8988T (cell line): ENCODE results near the gene RRP1B.
"Not testable (repeated sequence)": the region's sequence is repeated elsewhere in the genome, so short reads cannot be mapped to it uniquely, and the experiment has no call there.

Experiments
- DNase-seq: peaks from one replicate; pipeline ENCODE4 v3.0.0; 2011

The RRP1B gene

GRCh38 chr21:43703035-43703880, 43.9 kb downstream of the RRP1B start:
- DNase-seq = no peak

GRCh38 chr21:43707462-43707861, 48.1 kb downstream of the RRP1B start:
- no peak for DNase-seq

GRCh38 chr21:43708745-43709381, 49.5 kb downstream of the RRP1B start:
- no peak for DNase-seq

- no peak for DNase-seq
Observed at GRCh38 chr21:43712268-43712942, 53.0 kb downstream of the RRP1B start.

GRCh38 chr21:43713123-43713522, 53.8 kb downstream of the RRP1B start:
- DNase-seq = not testable (repeated sequence)

GRCh38 chr21:43716376-43717165, 57.2 kb downstream of the RRP1B start:
- DNase-seq = no peak

GRCh38 chr21:43717166-43717853, 58.0 kb downstream of the RRP1B start:
- DNase-seq = no peak

- no peak for DNase-seq
Observed at GRCh38 chr21:43717967-43718871, 58.9 kb downstream of the RRP1B start.

GRCh38 chr21:43718872-43719747, 59.8 kb downstream of the RRP1B start, which contains the start of gene PDXK:
TSS of gene PDXK (plus strand) at chr21:43719129. CDS start at chr21:43719295, 166 bp downstream.
- DNase-seq = no peak

GRCh38 chr21:43719748-43720538, 60.6 kb downstream of the RRP1B start:
- no peak for DNase-seq

- DNase-seq = no peak
Observed at GRCh38 chr21:43720539-43721166, 61.3 kb downstream of the RRP1B start.

GRCh38 chr21:43721206-43721605, 61.8 kb downstream of the RRP1B start:
- no peak for DNase-seq

GRCh38 chr21:43721939-43722338, 62.6 kb downstream of the RRP1B start:
- DNase-seq = no peak

GRCh38 chr21:43723648-43724047, 64.3 kb downstream of the RRP1B start:
- no peak for DNase-seq

- no peak for DNase-seq
Observed at GRCh38 chr21:43726686-43727518, 67.5 kb downstream of the RRP1B start.

- no peak for DNase-seq
Observed at GRCh38 chr21:43727519-43728153, 68.3 kb downstream of the RRP1B start.

GRCh38 chr21:43728154-43728466, 68.8 kb downstream of the RRP1B start:
- no peak for DNase-seq
